ENCODE measurements around the gene KRTAP2-4. TPM values are rescaled to one million over a fixed set of nuclear protein-coding genes. Genes with fewer than 3 reads are reported as not detected.
"Not testable (repeated sequence)": the region's sequence is repeated elsewhere in the genome, so short reads cannot be mapped to it uniquely, and the experiment has no call there.

The KRTAP2-4 gene
- total RNA-seq, 1 experiment from 2014 or later = not detected

DNA sequence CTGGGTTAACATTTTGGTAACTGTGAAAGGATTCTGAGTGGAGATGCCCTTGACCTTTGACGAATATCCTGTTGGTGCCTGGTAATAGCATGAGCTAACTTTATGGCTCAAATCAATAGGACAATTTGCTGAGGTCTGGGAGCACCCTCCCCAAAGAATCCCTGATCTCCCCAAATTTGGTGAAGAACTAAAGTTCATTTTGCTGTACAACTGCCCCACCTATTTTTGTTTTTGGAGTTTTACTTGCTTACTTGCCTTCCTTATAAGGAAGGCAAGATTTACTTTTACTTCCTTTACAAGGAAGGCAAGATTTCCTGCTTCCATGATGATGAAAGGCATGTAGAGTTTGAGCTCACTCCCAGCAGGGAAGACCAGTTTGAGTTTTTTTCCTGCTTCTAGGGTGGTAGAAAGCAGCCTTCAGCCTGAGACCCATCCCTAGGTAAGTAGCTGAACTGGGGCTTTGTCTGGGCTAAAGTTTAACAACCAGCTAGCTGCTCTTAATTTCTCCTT is 42.3 kb upstream of the KRTAP2-4 start:
- DNase-seq = no peak
- no TSS peak for BruUV-seq (replicated peaks)
- no peak overlapping the region for H2AFZ ChIP-seq
- no peak overlapping the region for H3K4me3 ChIP-seq
- H3K9me3 ChIP-seq (ENCODE audit: insufficient read depth, low read depth) = peaks cover 13% of the 10 kb centered on the region
- H3K36me3 ChIP-seq (ENCODE audit: low read depth) = no peaks in the 10 kb centered on the region
- no peaks in the 10 kb centered on the region for H4K20me1 ChIP-seq (ENCODE audit: insufficient read depth)
- H3K27ac ChIP-seq = no peak overlapping the region
- H3K27me3 ChIP-seq (ENCODE audit: insufficient read depth, low read depth) = no peaks in the 10 kb centered on the region
- H3K79me2 ChIP-seq (ENCODE audit: low read depth) = no peaks in the 10 kb centered on the region
- H3K4me2 ChIP-seq = no peak overlapping the region
- ChIA-PET POLR2A (ENCODE audit: unreplicated experiment) (no interaction called here), CTCF (no interaction called here)
- H3K4me1 ChIP-seq (replicated peaks; ENCODE audit: insufficient read depth) = peaks cover 22% of the 10 kb centered on the region
- H3F3A ChIP-seq (ENCODE audit: insufficient read depth, low read depth) = peaks cover 15% of the 10 kb centered on the region; the same call in 1 of the 2 replicates
- intact Hi-C loops (cut with micrococcal nuclease; ENCODE audit: unreplicated experiment) = no loop called here
- H3K9me2 ChIP-seq (ENCODE audit: insufficient read depth) = no peaks in the 10 kb centered on the region
- TF ChIP-seq, protein P1, sequence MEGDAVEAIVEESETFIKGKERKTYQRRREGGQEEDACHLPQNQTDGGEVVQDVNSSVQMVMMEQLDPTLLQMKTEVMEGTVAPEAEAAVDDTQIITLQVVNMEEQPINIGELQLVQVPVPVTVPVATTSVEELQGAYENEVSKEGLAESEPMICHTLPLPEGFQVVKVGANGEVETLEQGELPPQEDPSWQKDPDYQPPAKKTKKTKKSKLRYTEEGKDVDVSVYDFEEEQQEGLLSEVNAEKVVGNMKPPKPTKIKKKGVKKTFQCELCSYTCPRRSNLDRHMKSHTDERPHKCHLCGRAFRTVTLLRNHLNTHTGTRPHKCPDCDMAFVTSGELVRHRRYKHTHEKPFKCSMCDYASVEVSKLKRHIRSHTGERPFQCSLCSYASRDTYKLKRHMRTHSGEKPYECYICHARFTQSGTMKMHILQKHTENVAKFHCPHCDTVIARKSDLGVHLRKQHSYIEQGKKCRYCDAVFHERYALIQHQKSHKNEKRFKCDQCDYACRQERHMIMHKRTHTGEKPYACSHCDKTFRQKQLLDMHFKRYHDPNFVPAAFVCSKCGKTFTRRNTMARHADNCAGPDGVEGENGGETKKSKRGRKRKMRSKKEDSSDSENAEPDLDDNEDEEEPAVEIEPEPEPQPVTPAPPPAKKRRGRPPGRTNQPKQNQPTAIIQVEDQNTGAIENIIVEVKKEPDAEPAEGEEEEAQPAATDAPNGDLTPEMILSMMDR (conservative IDR thresholded peaks at IDR 0.05) = no peak
- no peak for TF ChIP-seq EZH2 (IDR thresholded peaks at IDR 0.05; ENCODE audit: low read depth)

- Histone ChIP-seq H3K27ac (peak within 1 kb of the TSS; percentile 73), H3K4me2 (peak within 1 kb of the TSS; percentile 49), H3K4me1 (replicated peaks; ENCODE audit: insufficient read depth) (peaks cover 25% of the 10 kb centered on the region), H3F3A (ENCODE audit: insufficient read depth, low read depth) (peaks cover 15% of the 10 kb centered on the region; the same call in 1 of the 2 replicates)
- BruUV-seq (replicated peaks); H3K4me3 ChIP-seq; POLR2A ChIA-PET (ENCODE audit: unreplicated experiment); H2AFZ ChIP-seq; H3K36me3 ChIP-seq (ENCODE audit: low read depth); CTCF ChIA-PET; H3K9me2 ChIP-seq (ENCODE audit: insufficient read depth); H3K9me3 ChIP-seq (ENCODE audit: insufficient read depth, low read depth); H3K27me3 ChIP-seq (ENCODE audit: insufficient read depth, low read depth); DNase-seq; H3K79me2 ChIP-seq (ENCODE audit: low read depth); intact Hi-C loops (cut with micrococcal nuclease; ENCODE audit: unreplicated experiment); H4K20me1 ChIP-seq (ENCODE audit: insufficient read depth): not testable (repeated sequence)
These were observed 39.7 kb upstream of the KRTAP2-4 start, which contains the start of gene KRTAP4-9 for GRCh38 chr17:41105347-41105746. KRTAP4-9 (plus strand) TSS chr17:41105389; CDS start chr17:41105389, 0 bp downstream.

GRCh38 chr17:41104386-41105038 is 38.8 kb upstream of the KRTAP2-4 start:
- CTCF ChIA-PET; H3K36me3 ChIP-seq (ENCODE audit: low read depth); H4K20me1 ChIP-seq (ENCODE audit: insufficient read depth); H3K9me2 ChIP-seq (ENCODE audit: insufficient read depth); intact Hi-C loops (cut with micrococcal nuclease; ENCODE audit: unreplicated experiment); POLR2A ChIA-PET (ENCODE audit: unreplicated experiment); H3K4me3 ChIP-seq; H3K79me2 ChIP-seq (ENCODE audit: low read depth); H3K9me3 ChIP-seq (ENCODE audit: insufficient read depth, low read depth); BruUV-seq (replicated peaks); H3K27me3 ChIP-seq (ENCODE audit: insufficient read depth, low read depth); H2AFZ ChIP-seq: not testable (repeated sequence)
- Histone ChIP-seq H3K4me1 (replicated peaks; ENCODE audit: insufficient read depth) (peaks cover 33% of the 10 kb centered on the region), H3K27ac (peak overlapping the region; percentile 73), H3F3A (ENCODE audit: insufficient read depth, low read depth) (peaks cover 15% of the 10 kb centered on the region; the same call in 1 of the 2 replicates), H3K4me2 (peak overlapping the region; percentile 49)
- peak in 1 of 2 experiments; percentile 84 for DNase-seq

- Histone ChIP-seq H3K4me3 (no peak overlapping the region), H3K79me2 (ENCODE audit: low read depth) (no peaks in the 10 kb centered on the region), H3K4me2 (peak overlapping the region; percentile 9; the same call in 1 of the 2 replicates), H4K20me1 (ENCODE audit: insufficient read depth) (no peaks in the 10 kb centered on the region), H3K27ac (peak overlapping the region; percentile 64), H3K9me2 (ENCODE audit: insufficient read depth) (no peaks in the 10 kb centered on the region), H3K9me3 (ENCODE audit: insufficient read depth, low read depth) (no peaks in the 10 kb centered on the region), H3K4me1 (replicated peaks; ENCODE audit: insufficient read depth) (peaks cover 39% of the 10 kb centered on the region), H3K27me3 (ENCODE audit: insufficient read depth, low read depth) (no peaks in the 10 kb centered on the region), H3F3A (ENCODE audit: insufficient read depth, low read depth) (peaks cover 20% of the 10 kb centered on the region; the same call in 1 of the 2 replicates), H2AFZ (no peak overlapping the region), H3K36me3 (ENCODE audit: low read depth) (no peaks in the 10 kb centered on the region)
- DNase-seq = no peak
- no peak for TF ChIP-seq EZH2 (IDR thresholded peaks at IDR 0.05; ENCODE audit: low read depth)
- TF ChIP-seq, protein P1 (conservative IDR thresholded peaks at IDR 0.05) = no peak
- intact Hi-C loops (cut with micrococcal nuclease; ENCODE audit: unreplicated experiment) = no loop called here
- ChIA-PET POLR2A (ENCODE audit: unreplicated experiment) (no interaction called here), CTCF (no interaction called here)
- no TSS peak for BruUV-seq (replicated peaks)
These were observed 38.2 kb upstream of the KRTAP2-4 start for GRCh38 chr17:41103896-41104295.
